HFFc6 (cell line): ENCODE results near the gene SHOX. TPM values are rescaled to one million over a fixed set of nuclear protein-coding genes. Genes with fewer than 3 reads are reported as not detected.

Source experiments
- DNase-seq: peaks from one replicate; pipeline ENCODE4 v3.0.0-alpha.2; 2018
- H3K27ac Mint-ChIP-seq: 2 replicates; pipeline ENCODE4 v1.8.0; 2020; ENCODE audit warnings: mild to moderate bottlenecking, mixed read lengths
- H3K27me3 Mint-ChIP-seq: 2 replicates; pipeline ENCODE4 v1.8.0; 2021; ENCODE audit warnings: mild to moderate bottlenecking, moderate library complexity, mixed read lengths; ENCODE audit not compliant: insufficient read depth
- H3K36me3 Mint-ChIP-seq: 2 replicates; pipeline ENCODE4 v1.8.0; 2021; ENCODE audit warnings: low read depth, mixed read lengths
- H3K4me1 Mint-ChIP-seq: 2 replicates; pipeline ENCODE4 v1.8.0; 2020; ENCODE audit warnings: low read depth, mixed read lengths
- H3K4me3 Mint-ChIP-seq: 2 replicates; pipeline ENCODE4 v1.8.0; 2020; ENCODE audit warnings: mild to moderate bottlenecking, moderate library complexity, mixed read lengths
- H3K9me3 Mint-ChIP-seq: 2 replicates; pipeline ENCODE4 v1.8.0; 2020; ENCODE audit warnings: mild to moderate bottlenecking, mixed read lengths
- CTCF ChIP-seq: fragments of 200-600 bp; sonication (generic); IDR thresholded peaks from 2 replicates; pipeline ENCODE4 v1.5.0; 2021; ENCODE audit warnings: antibody characterized with exemption, mild to moderate bottlenecking
- total RNA-seq, 6 experiments: library from RNA; stranded (reverse); fragmentation: NEBNext Ultra II Directional; extraction: Animal tissue kit (Norgen Biotek cat#: 25700); gene quantifications; 2 replicates in 1 of 6; 3 replicates in 5 of 6; pipeline ENCODE4 v1.2.3, GENCODE V29; 2021

The SHOX gene
- total RNA-seq, 6 experiments from 2014 or later: 27.1 to 41.8 (median 28.6) TPM

- Mint-ChIP-seq H3K27ac (peak overlapping the region; percentile 95), H3K36me3 (peaks cover 47% of the 10 kb centered on the region), H3K27me3 (peaks cover 12% of the 10 kb centered on the region), H3K4me1 (peaks cover 44% of the 10 kb centered on the region), H3K9me3 (0 out of 2 replicates have a peak, but pooled peaks cover 4% of the 10 kb centered on the region), H3K4me3 (peak overlapping the region; percentile 96)
- no peak for TF ChIP-seq CTCF
- no peak for DNase-seq
These were observed 1.2 kb upstream of the SHOX start for GRCh38 chrX:629230-630006.

- no peak for DNase-seq
- TF ChIP-seq CTCF: no peak
- Mint-ChIP-seq H3K27me3 (peaks cover 13% of the 10 kb centered on the region), H3K27ac (peak overlapping the region; percentile 87), H3K9me3 (0 out of 2 replicates have a peak, but pooled peaks cover 4% of the 10 kb centered on the region), H3K4me3 (peak overlapping the region; percentile 96), H3K36me3 (peaks cover 49% of the 10 kb centered on the region), H3K4me1 (peaks cover 44% of the 10 kb centered on the region)
These were observed 482 bp upstream of the SHOX start for GRCh38 chrX:630007-630611.

GRCh38 chrX:631802-632365 lies 1.3 kb downstream of the SHOX start:
- peak overlapping the region; percentile 87 for H3K27ac Mint-ChIP-seq
- no peak for TF ChIP-seq CTCF
- H3K27me3 Mint-ChIP-seq: peaks cover 17% of the 10 kb centered on the region
- H3K4me3 Mint-ChIP-seq: peak overlapping the region; percentile 96
- peaks cover 38% of the 10 kb centered on the region for H3K4me1 Mint-ChIP-seq
- no peak for DNase-seq
- 0 out of 2 replicates have a peak, but pooled peaks cover 4% of the 10 kb centered on the region for H3K9me3 Mint-ChIP-seq
- H3K36me3 Mint-ChIP-seq: peaks cover 59% of the 10 kb centered on the region

- peaks cover 38% of the 10 kb centered on the region for H3K4me1 Mint-ChIP-seq
- H3K9me3 Mint-ChIP-seq: 0 out of 2 replicates have a peak, but pooled peaks cover 4% of the 10 kb centered on the region
- DNase-seq: no peak
- H3K36me3 Mint-ChIP-seq: peaks cover 65% of the 10 kb centered on the region
- peaks cover 15% of the 10 kb centered on the region for H3K27me3 Mint-ChIP-seq
- H3K27ac Mint-ChIP-seq: peak overlapping the region; percentile 87
- peak overlapping the region; percentile 96 for H3K4me3 Mint-ChIP-seq
- TF ChIP-seq CTCF: no peak
These were observed 1.9 kb downstream of the SHOX start for GRCh38 chrX:632366-633042.
